ENCODE results near the gene YARS2.

GRCh38 chr12:32742133-32742532 is 13.6 kb downstream of the YARS2 start:
- TF ChIP-seq POLR2AphosphoS5 (IDR thresholded peaks at IDR 0.05) (no peak), POLR2A (IDR thresholded peaks at IDR 0.05) (no peak), EP300 (IDR thresholded peaks at IDR 0.05; ENCODE audit: low read depth) (no peak)
- TF ChIP-seq, protein P1, sequence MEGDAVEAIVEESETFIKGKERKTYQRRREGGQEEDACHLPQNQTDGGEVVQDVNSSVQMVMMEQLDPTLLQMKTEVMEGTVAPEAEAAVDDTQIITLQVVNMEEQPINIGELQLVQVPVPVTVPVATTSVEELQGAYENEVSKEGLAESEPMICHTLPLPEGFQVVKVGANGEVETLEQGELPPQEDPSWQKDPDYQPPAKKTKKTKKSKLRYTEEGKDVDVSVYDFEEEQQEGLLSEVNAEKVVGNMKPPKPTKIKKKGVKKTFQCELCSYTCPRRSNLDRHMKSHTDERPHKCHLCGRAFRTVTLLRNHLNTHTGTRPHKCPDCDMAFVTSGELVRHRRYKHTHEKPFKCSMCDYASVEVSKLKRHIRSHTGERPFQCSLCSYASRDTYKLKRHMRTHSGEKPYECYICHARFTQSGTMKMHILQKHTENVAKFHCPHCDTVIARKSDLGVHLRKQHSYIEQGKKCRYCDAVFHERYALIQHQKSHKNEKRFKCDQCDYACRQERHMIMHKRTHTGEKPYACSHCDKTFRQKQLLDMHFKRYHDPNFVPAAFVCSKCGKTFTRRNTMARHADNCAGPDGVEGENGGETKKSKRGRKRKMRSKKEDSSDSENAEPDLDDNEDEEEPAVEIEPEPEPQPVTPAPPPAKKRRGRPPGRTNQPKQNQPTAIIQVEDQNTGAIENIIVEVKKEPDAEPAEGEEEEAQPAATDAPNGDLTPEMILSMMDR (IDR thresholded peaks at IDR 0.05): no peak

Data from transverse colon (tissue), 4 donors.